B cell (primary cell): Measurements from ENCODE around the gene FBXO9.

Experiments
- CTCF ChIP-seq: fragments of 200-600 bp; IDR thresholded peaks from one replicate; pipeline ENCODE4 v1.8.0; 2022; ENCODE audit warnings: antibody characterized with exemption, mild to moderate bottlenecking
- EZH2 ChIP-seq: IDR thresholded peaks from 2 replicates; pipeline ENCODE4 v1.6.1; 2012; ENCODE audit warnings: borderline replicate concordance, low read depth, mild to moderate bottlenecking, moderate library complexity, low read length; ENCODE audit not compliant: insufficient read depth, poor library complexity, severe bottlenecking

- TF ChIP-seq CTCF (no peak), EZH2 (no peak)
These were observed 69.5 kb downstream of the FBXO9 start for GRCh38 chr6:53134601-53135235.
